Lower lobe of right lung (tissue), 2 donors: ENCODE data around the gene SRP54. TPM values are rescaled to one million over a fixed set of nuclear protein-coding genes. Genes with fewer than 3 reads are reported as not detected.
"Not testable (repeated sequence)": the region's sequence is repeated elsewhere in the genome, so short reads cannot be mapped to it uniquely, and the experiment has no call there.

Experiments used
- ATAC-seq, 2 donors: fragments of 200-7000 bp; cut with Tn5 transposase; one replicate each; pipeline ENCODE4 v1.9.1; 2020 to 2022; ENCODE audit warnings: mild to moderate bottlenecking in 2 of 2, moderate library complexity in 2 of 2
- DNase-seq: peaks from one replicate; pipeline ENCODE4 v3.0.0-alpha.2; 2020
- H3K27ac ChIP-seq: fragments of 200-600 bp; one replicate; pipeline ENCODE4 v1.8.0; 2022
- H3K27me3 ChIP-seq: fragments of 200-600 bp; one replicate; pipeline ENCODE4 v1.8.0; 2022; ENCODE audit warnings: low read depth
- H3K36me3 ChIP-seq: fragments of 200-600 bp; one replicate; pipeline ENCODE4 v1.8.0; 2022; ENCODE audit warnings: mild to moderate bottlenecking
- H3K4me1 ChIP-seq: fragments of 200-600 bp; one replicate; pipeline ENCODE4 v1.8.0; 2022
- H3K4me3 ChIP-seq: fragments of 200-600 bp; one replicate; pipeline ENCODE4 v1.8.0; 2022; ENCODE audit warnings: mild to moderate bottlenecking
- H3K9me3 ChIP-seq: fragments of 200-600 bp; one replicate; pipeline ENCODE4 v1.8.0; 2022
- CTCF ChIP-seq: fragments of 200-600 bp; IDR thresholded peaks from one replicate; pipeline ENCODE4 v1.8.0; 2022; ENCODE audit warnings: antibody characterized with exemption, mild to moderate bottlenecking
- intact Hi-C: fragments of 100-400 bp; cut with DNase I; formaldehyde crosslinking; loops from one replicate; pipeline ENCODE4 v1.11.0; 2022
- total RNA-seq: library from RNA; stranded (reverse); fragmentation: NEBNext Ultra II Directional; extraction: Animal tissue kit (Norgen Biotek cat#: 25700); gene quantifications from one replicate; pipeline ENCODE4 v1.2.1, GENCODE V29; 2021
- donor health status: DM: no; HTN: yes; CAD: no; lungs with severe emphysema.

Gene SRP54
- total RNA-seq, 1 donor from 2014 or later: 41.7 TPM

GRCh38 chr14:35028435-35028834 is 45.6 kb downstream of the SRP54 start:
- ATAC-seq (no peak), DNase-seq (no peak)
- intact Hi-C loops: no loop called here
- Histone ChIP-seq H3K9me3 (no peaks in the 10 kb centered on the region), H3K27me3 (no peaks in the 10 kb centered on the region), H3K27ac (no peak overlapping the region), H3K4me3 (no peak overlapping the region), H3K4me1 (no peaks in the 10 kb centered on the region), H3K36me3 (peaks cover 84% of the 10 kb centered on the region)
- no peak for TF ChIP-seq CTCF

- intact Hi-C loops: no loop called here
- Histone ChIP-seq H3K4me1 (no peaks in the 10 kb centered on the region), H3K27ac (no peak overlapping the region), H3K9me3 (peaks cover 13% of the 10 kb centered on the region), H3K27me3 (no peaks in the 10 kb centered on the region), H3K36me3 (peaks cover 50% of the 10 kb centered on the region), H3K4me3 (no peak overlapping the region)
- DNase-seq (no peak), ATAC-seq (no peak)
- no peak for TF ChIP-seq CTCF
Measured at GRCh38 chr14:35032562-35032961, 49.8 kb downstream of the SRP54 start.

- Histone ChIP-seq H3K36me3 (peaks cover 31% of the 10 kb centered on the region), H3K27ac (no peak overlapping the region)
- ATAC-seq: no peak
Measured at GRCh38 chr14:35034440-35034833, 51.6 kb downstream of the SRP54 start.

GRCh38 chr14:35034944-35035554 is 52.3 kb downstream of the SRP54 start:
- H3K4me1 ChIP-seq, H3K27me3 ChIP-seq, H3K4me3 ChIP-seq, H3K27ac ChIP-seq, intact Hi-C loops, ATAC-seq, DNase-seq: not testable (repeated sequence)
- peaks cover 25% of the 10 kb centered on the region for H3K36me3 ChIP-seq
- peaks cover 13% of the 10 kb centered on the region for H3K9me3 ChIP-seq

More at GRCh38 chr14:35034440-35034833, 51.6 kb downstream of the SRP54 start:
- TF ChIP-seq CTCF: no peak
- H3K4me1 ChIP-seq: no peaks in the 10 kb centered on the region
- no peaks in the 10 kb centered on the region for H3K27me3 ChIP-seq
- no peak for DNase-seq
- H3K4me3 ChIP-seq: no peak overlapping the region
- peaks cover 13% of the 10 kb centered on the region for H3K9me3 ChIP-seq
- intact Hi-C loops: no loop called here

GRCh38 chr14:35038312-35038711 is 55.5 kb downstream of the SRP54 start:
- H3K4me1 ChIP-seq, ATAC-seq, DNase-seq, H3K27ac ChIP-seq, H3K4me3 ChIP-seq, intact Hi-C loops, H3K27me3 ChIP-seq, H3K36me3 ChIP-seq: not testable (repeated sequence)
- peaks cover 13% of the 10 kb centered on the region for H3K9me3 ChIP-seq

- H3K9me3 ChIP-seq: no peaks in the 10 kb centered on the region
- intact Hi-C loops: no loop called here
- no peak for DNase-seq
- H3K27ac ChIP-seq: no peak overlapping the region
- H3K4me3 ChIP-seq: no peak overlapping the region
- ATAC-seq: no peak
- H3K4me1 ChIP-seq: peaks cover 15% of the 10 kb centered on the region
- H3K36me3 ChIP-seq: no peaks in the 10 kb centered on the region
- H3K27me3 ChIP-seq: no peaks in the 10 kb centered on the region
- no peak for TF ChIP-seq CTCF
Measured at GRCh38 chr14:35042632-35043031, 59.8 kb downstream of the SRP54 start.
